ENCODE data around the gene CNP. TPM values are rescaled to one million over a fixed set of nuclear protein-coding genes. Genes with fewer than 3 reads are reported as not detected.
A peak's percentile ranks its signal among the peaks of the same experiment; 100 is the strongest.

CNP gene
- total and polyA plus RNA-seq, 8 donors: 53.4 to 75.4 (median 62.6) TPM

DNA sequence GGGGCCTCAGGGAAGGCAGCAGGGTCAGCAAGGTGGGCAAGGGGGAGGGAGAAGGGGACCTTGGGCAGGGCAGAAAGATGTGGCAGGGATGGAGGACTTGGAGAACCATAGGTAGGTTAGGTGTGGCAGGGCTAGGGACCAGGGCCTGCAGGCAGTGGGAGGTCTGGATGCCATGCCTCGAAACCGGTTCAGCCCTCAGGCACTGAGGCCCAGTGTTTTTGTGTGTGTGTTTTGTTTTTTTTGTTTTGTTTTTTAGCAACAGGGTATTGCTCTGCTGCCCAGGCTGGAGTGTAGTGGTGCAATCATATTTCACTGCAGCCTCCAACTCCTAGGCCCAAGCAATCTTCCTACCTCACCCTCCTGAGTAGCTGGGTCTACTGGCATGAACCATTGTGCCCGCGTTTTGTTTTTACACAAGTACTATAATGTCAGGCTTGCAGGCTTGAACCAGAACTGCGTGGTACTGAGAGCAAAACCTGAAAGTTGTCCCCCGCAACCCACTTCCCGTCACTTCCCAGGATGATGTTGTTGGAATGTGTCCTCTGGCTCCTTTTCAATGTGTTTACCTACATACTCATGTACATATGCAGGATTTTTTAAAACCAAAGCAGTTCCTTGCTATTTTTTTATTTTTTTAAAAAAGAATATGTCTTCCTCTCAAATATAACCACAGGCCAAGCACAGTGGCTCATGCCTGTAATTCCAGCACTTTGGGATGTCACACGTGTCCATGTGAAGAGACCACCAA lies 23.8 kb upstream of the CNP start:
- H3K4me3 ChIP-seq: no peak overlapping the region
- no peaks in the 10 kb centered on the region for H3K9me3 ChIP-seq
- TF ChIP-seq, protein P1, sequence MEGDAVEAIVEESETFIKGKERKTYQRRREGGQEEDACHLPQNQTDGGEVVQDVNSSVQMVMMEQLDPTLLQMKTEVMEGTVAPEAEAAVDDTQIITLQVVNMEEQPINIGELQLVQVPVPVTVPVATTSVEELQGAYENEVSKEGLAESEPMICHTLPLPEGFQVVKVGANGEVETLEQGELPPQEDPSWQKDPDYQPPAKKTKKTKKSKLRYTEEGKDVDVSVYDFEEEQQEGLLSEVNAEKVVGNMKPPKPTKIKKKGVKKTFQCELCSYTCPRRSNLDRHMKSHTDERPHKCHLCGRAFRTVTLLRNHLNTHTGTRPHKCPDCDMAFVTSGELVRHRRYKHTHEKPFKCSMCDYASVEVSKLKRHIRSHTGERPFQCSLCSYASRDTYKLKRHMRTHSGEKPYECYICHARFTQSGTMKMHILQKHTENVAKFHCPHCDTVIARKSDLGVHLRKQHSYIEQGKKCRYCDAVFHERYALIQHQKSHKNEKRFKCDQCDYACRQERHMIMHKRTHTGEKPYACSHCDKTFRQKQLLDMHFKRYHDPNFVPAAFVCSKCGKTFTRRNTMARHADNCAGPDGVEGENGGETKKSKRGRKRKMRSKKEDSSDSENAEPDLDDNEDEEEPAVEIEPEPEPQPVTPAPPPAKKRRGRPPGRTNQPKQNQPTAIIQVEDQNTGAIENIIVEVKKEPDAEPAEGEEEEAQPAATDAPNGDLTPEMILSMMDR (IDR thresholded peaks at IDR 0.05): no peak

DNA sequence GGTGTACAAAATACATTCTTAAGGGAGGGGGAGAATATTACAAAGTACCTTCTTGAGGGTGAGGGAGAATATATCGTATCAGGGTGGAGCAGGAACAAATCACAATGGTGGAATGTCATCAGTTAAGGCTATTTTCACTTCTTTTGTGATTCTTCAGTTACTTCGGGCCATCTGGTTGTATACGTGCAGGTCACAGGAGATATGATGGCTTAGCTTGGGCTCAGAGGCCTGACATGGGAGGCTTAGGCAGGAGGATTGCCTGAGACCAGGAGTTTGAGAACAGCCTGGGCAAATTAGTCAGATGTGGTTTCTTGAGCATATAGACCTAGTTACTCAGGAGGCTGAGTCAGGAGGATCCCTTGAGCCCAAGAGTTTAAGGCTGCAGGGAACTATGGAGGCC lies 23.1 kb upstream of the CNP start:
- Histone ChIP-seq H3K4me3 (no peak overlapping the region), H3K4me1 (no peaks in the 10 kb centered on the region), H3K9me3 (no peaks in the 10 kb centered on the region), H3K27ac (no peak overlapping the region), H3K36me3 (no peaks in the 10 kb centered on the region), H3K27me3 (no peaks in the 10 kb centered on the region)
- TF ChIP-seq, protein P1 (IDR thresholded peaks at IDR 0.05): no peak
- intact Hi-C loops (cut with DNase I): no loop called here
- ATAC-seq (no peak), DNase-seq (no peak)

More for the DNA sequence above, 23.8 kb upstream of the CNP start:
- H3K27me3 ChIP-seq: no peaks in the 10 kb centered on the region
- peak in 1 of 4 donors; percentile 28 for DNase-seq
- H3K4me1 ChIP-seq: no peaks in the 10 kb centered on the region
- H3K36me3 ChIP-seq: no peaks in the 10 kb centered on the region
- peak; percentile 7 for ATAC-seq
- intact Hi-C loops (cut with DNase I): no loop called here
- no peak overlapping the region for H3K27ac ChIP-seq

DNA sequence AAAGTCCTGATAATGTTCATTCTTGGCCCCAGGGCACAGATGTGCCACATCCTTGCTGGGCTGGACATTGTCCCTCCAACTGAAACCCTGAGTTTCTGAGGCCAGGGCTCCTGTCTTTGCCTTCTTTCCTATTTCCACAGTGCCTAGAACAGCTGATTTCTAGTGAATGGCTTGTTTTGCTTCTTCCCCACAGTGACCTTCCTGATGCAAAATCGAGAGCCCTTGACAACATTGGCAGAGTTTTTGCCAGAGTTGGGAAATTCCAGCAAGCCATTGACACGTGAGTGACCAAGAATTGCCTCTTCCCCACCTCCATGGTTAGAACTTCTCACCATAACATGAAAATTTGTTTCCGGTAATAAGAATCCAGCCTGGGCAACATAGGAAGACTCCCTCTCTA lies 21.7 kb upstream of the CNP start:
- intact Hi-C loops (cut with DNase I): no loop called here
- Histone ChIP-seq H3K27me3 (no peaks in the 10 kb centered on the region), H3K4me3 (no peak overlapping the region), H3K4me1 (no peaks in the 10 kb centered on the region), H3K9me3 (no peaks in the 10 kb centered on the region), H3K27ac (no peak overlapping the region), H3K36me3 (no peaks in the 10 kb centered on the region)
- no peak for DNase-seq
- ATAC-seq: peak; percentile 65
- TF ChIP-seq, protein P1 (IDR thresholded peaks at IDR 0.05): no peak

DNA sequence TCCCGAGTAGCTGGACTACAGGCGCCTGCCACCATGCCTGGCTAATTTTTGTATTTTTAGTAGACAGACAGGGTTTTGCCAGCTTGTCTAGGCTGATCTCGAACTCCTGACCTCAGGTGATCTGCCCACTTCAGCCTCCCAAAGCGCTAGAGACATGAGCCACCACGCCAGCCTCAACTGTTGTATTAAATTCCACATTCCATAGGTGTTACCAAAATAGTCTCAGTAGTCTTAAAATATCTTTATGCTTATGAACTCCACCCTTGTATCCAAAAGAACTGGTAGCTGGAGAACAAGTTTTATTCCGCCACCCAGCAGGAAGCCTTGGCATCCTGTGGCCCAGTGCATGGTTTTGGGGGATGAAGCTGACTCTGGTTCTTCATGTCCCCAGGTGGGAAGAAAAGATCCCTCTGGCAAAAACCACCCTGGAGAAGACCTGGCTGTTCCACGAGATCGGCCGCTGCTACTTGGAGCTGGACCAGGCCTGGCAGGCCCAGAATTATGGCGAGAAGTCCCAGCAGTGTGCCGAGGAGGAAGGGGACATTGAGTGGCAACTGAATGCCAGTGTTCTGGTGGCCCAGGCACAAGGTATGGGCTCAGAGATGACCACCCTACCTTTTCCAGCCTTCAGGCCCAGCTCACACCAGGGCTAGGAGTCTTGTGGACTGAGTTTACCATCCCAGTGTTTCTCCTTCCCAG lies 17.7 kb upstream of the CNP start:
- no peak overlapping the region for H3K27ac ChIP-seq
- H3K36me3 ChIP-seq: no peaks in the 10 kb centered on the region
- ATAC-seq (no peak), DNase-seq (no peak)
- TF ChIP-seq, protein P1 (IDR thresholded peaks at IDR 0.05): no peak
- intact Hi-C loops (cut with DNase I): no loop called here
- no peaks in the 10 kb centered on the region for H3K9me3 ChIP-seq
- H3K4me3 ChIP-seq: no peak overlapping the region
- H3K27me3 ChIP-seq: no peaks in the 10 kb centered on the region
- H3K4me1 ChIP-seq: no peaks in the 10 kb centered on the region

DNA sequence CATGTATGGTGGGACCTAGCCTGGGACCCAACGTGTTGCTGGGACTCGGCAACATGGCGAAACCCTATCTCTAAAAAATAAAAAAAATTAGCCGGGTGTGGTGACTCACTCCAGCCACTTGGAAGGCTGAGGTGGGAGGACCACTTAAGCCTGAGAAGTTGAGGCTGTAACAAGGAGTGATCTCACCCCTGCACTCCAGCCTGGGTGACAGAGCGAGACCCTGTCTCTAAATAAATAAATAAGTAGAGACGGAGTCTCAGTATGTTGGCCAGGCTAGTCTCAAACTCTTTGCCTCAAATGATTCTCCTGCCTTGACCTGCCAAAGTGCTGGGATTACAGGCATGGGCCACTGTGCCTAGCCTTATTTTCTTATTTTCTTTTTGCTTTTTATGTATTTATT lies 10.1 kb upstream of the CNP start:
- H3K4me3 ChIP-seq: no peak overlapping the region
- no peaks in the 10 kb centered on the region for H3K36me3 ChIP-seq
- H3K9me3 ChIP-seq: no peaks in the 10 kb centered on the region
- H3K27ac ChIP-seq: no peak overlapping the region
- DNase-seq: no peak
- no peak for ATAC-seq
- TF ChIP-seq, protein P1 (IDR thresholded peaks at IDR 0.05): no peak
- peaks cover 0 to 3% of the 10 kb centered on the region in 2 donors for H3K4me1 ChIP-seq
- no peaks in the 10 kb centered on the region for H3K27me3 ChIP-seq
- intact Hi-C loops (cut with DNase I): no loop called here

All from left lung (tissue), 10 donors.